Progenitor cell of endocrine pancreas (in vitro differentiated cells): ENCODE data around the gene DISP1. TPM values are rescaled to one million over a fixed set of nuclear protein-coding genes. Genes with fewer than 3 reads are reported as not detected.

Experiments
- DNase-seq: peaks from one replicate; pipeline ENCODE4 v3.0.0; 2021; ENCODE audit warnings: low spot score; ENCODE audit not compliant: unreplicated experiment
- H3K27ac Mint-ChIP-seq: 2 replicates; pipeline ENCODE4 v1.8.0; 2021; ENCODE audit warnings: mild to moderate bottlenecking, moderate library complexity, mixed read lengths
- H3K27me3 Mint-ChIP-seq: 2 replicates; pipeline ENCODE4 v1.8.0; 2021; ENCODE audit warnings: mixed read lengths
- H3K36me3 Mint-ChIP-seq: 2 replicates; pipeline ENCODE4 v1.8.0; 2022; ENCODE audit warnings: mixed read lengths; ENCODE audit not compliant: insufficient read depth
- H3K4me1 Mint-ChIP-seq: 2 replicates; pipeline ENCODE4 v1.8.0; 2021; ENCODE audit warnings: low read depth, mixed read lengths
- H3K4me3 Mint-ChIP-seq: 2 replicates; pipeline ENCODE4 v1.8.0; 2021; ENCODE audit warnings: low read depth, mild to moderate bottlenecking, moderate library complexity, mixed read lengths
- H3K9me3 Mint-ChIP-seq: 2 replicates; pipeline ENCODE4 v1.8.0; 2021; ENCODE audit warnings: low read depth, mixed read lengths
- CTCF ChIP-seq: fragments of 200-600 bp; sonication (generic); IDR thresholded peaks from one replicate; pipeline ENCODE4 v1.5.0; 2021; ENCODE audit warnings: antibody characterized with exemption, mild to moderate bottlenecking; ENCODE audit not compliant: unreplicated experiment
- total RNA-seq: library from RNA; stranded (reverse); gene quantifications from 2 replicates; pipeline ENCODE4 v1.2.1, GENCODE V29; 2021

The DISP1 gene
- total RNA-seq, 1 donor from 2014 or later: 9.3 TPM

- no peak overlapping the region for H3K27ac Mint-ChIP-seq
- no peak overlapping the region for H3K4me3 Mint-ChIP-seq
- H3K9me3 Mint-ChIP-seq: no peaks in the 10 kb centered on the region
- peaks cover 11% of the 10 kb centered on the region for H3K4me1 Mint-ChIP-seq
- DNase-seq: no peak
- H3K27me3 Mint-ChIP-seq: peaks cover 13% of the 10 kb centered on the region
- TF ChIP-seq CTCF: no peak
- H3K36me3 Mint-ChIP-seq: no peaks in the 10 kb centered on the region
Measured at GRCh38 chr1:222794656-222795474, 20.0 kb upstream of the DISP1 start.

- peaks cover 22% of the 10 kb centered on the region for H3K4me1 Mint-ChIP-seq
Measured at GRCh38 chr1:222798116-222798515, 16.7 kb upstream of the DISP1 start.

GRCh38 chr1:222798975-222799374 is 15.9 kb upstream of the DISP1 start:
- no peak for DNase-seq
- no peak for TF ChIP-seq CTCF
- Mint-ChIP-seq H3K4me3 (no peak overlapping the region), H3K36me3 (no peaks in the 10 kb centered on the region), H3K4me1 (peaks cover 24% of the 10 kb centered on the region), H3K27me3 (no peaks in the 10 kb centered on the region), H3K9me3 (no peaks in the 10 kb centered on the region), H3K27ac (no peak overlapping the region)

More at GRCh38 chr1:222798116-222798515, 16.7 kb upstream of the DISP1 start:
- H3K27ac Mint-ChIP-seq: peak overlapping the region; percentile 21
- H3K4me3 Mint-ChIP-seq: no peak overlapping the region
- no peak for DNase-seq
- H3K36me3 Mint-ChIP-seq: no peaks in the 10 kb centered on the region
- no peaks in the 10 kb centered on the region for H3K27me3 Mint-ChIP-seq
- no peaks in the 10 kb centered on the region for H3K9me3 Mint-ChIP-seq
- TF ChIP-seq CTCF: no peak

- DNase-seq: no peak
- no peak for TF ChIP-seq CTCF
- Mint-ChIP-seq H3K4me1 (peaks cover 33% of the 10 kb centered on the region), H3K4me3 (no peak overlapping the region), H3K36me3 (no peaks in the 10 kb centered on the region), H3K9me3 (no peaks in the 10 kb centered on the region), H3K27ac (no peak overlapping the region), H3K27me3 (no peaks in the 10 kb centered on the region)
Measured at GRCh38 chr1:222801067-222801466, 13.8 kb upstream of the DISP1 start.

GRCh38 chr1:222811671-222812070 is 3.2 kb upstream of the DISP1 start:
- Mint-ChIP-seq H3K4me1 (peaks cover 16% of the 10 kb centered on the region), H3K9me3 (no peaks in the 10 kb centered on the region), H3K27ac (no peak overlapping the region), H3K36me3 (no peaks in the 10 kb centered on the region), H3K27me3 (peaks cover 12% of the 10 kb centered on the region), H3K4me3 (no peak overlapping the region)
- no peak for DNase-seq
- TF ChIP-seq CTCF: no peak
